ENCODE results near the gene SLC12A4.

Gene SLC12A4

DNA sequence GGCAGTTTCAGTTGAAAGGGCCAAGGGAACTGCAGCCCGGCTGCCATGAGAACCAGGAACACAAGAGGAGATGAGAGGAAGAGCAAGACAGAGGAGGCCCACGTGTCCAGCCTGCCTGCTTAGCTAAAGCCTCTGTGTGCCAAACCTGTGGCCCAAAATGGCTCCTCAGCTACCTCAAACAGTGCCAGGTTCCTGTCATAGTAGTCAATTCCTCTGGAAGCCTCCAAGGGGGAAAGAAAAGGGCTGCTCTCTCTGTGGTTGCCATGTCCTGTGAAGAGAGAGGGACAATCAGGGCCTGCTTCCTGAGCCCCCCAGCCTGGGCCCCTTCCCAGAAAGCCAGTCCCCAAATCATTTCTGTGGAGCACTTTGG lies 5.2 kb downstream of the SLC12A4 start:
- DNase-seq (ENCODE audit: low read depth), result no peak

DNA sequence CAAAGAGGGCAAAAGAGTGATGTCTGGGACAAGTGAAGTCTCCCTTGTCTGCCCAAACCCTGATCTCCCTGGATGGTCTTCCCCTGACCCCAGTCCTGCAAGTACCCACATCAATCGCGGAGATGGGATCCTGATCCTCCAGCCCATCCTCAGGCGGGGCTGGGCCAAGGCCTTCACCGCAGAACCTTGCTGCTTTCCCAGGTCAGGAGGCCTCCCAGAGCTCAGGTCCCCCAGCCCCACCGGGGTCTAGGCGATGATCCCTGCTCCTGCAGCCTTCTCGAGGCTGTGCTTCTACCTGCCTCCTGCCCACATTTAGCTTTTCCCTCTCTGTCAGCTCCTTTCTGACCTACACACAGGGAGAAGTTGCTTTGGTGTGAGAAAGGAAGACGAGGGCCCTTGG lies 6.3 kb downstream of the SLC12A4 start:
- DNase-seq (ENCODE audit: low read depth), result no peak

DNA sequence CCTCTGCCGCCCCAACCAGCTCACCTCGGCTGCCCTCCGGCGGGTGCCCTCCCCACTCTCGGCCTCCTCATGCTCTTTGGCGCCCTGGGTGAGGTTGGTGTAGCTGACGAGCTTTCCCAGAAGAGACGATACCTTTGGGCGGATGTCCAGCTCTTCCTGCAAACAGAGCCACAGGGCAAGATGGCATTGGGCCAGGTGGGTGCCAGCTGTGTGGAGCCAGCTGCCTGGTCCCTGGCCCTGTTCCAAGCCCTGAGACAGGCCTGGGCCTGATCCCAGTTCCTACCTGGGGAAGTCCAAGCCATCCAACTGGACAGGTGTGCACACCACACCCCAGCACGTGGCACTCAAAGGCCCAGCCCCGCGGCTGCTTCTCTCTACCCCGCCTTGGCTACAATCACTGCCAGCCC lies 6.9 kb downstream of the SLC12A4 start:
- no peak for DNase-seq (ENCODE audit: low read depth)

DNA sequence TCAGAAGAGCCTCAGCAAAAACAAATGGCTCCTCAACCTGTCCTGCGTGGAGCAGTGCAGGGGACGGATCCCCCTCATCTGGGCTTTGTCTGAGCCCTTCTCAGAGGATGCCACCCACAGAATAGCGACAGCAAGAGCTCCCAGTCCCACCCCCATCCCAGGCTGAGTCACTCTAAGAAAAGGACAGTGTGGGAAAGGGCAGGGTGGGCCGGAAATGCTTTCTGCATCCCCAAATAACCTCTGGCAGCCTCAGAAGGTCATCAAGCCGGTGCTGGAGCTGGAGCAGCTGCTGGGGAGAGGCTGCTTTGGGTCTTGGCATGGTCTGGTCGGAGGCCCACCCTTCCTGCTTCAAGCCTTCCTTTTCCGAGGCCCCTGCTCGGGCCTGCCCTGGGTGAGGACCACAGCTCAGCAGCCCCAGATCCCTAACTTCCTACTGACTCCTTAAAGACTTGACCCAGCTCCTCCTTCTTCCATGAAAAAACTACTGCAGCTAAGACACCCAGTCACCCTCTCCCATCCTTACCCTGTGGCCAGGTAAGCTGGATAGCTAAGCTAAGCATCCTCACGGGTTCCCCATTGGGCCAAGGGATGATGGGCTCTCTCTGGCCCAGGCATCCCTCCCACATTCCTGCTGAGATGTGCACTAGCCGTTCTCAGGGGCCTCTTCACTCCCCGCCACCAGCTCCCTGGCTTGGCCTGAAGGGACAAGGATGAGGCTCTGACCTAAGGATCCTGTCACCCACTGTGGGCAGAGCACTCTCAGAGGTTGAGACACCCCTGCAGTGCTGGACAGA lies 8.7 kb downstream of the SLC12A4 start:
- DNase-seq (ENCODE audit: low read depth), result no peak

DNA sequence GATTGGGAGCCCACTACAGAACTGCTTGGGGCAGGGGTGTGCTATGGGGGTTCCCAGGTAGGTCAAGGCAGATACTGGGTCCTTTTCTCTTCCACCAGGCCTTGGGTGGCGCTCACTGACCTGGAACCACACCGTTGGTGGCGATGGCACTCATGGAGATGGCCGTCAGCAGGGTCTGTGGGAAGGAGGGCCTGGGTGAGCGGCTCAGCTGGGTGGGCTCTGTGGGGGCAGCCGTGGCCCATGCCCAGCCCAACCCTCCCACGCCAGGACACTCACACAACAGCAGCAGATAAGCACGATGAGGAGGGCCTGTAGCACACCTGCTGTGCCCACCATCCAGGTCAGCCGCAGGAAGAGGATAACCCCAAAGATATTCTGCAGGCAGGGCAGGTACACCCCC lies 10.8 kb downstream of the SLC12A4 start:
- DNase-seq (ENCODE audit: low read depth), result no peak

DNA sequence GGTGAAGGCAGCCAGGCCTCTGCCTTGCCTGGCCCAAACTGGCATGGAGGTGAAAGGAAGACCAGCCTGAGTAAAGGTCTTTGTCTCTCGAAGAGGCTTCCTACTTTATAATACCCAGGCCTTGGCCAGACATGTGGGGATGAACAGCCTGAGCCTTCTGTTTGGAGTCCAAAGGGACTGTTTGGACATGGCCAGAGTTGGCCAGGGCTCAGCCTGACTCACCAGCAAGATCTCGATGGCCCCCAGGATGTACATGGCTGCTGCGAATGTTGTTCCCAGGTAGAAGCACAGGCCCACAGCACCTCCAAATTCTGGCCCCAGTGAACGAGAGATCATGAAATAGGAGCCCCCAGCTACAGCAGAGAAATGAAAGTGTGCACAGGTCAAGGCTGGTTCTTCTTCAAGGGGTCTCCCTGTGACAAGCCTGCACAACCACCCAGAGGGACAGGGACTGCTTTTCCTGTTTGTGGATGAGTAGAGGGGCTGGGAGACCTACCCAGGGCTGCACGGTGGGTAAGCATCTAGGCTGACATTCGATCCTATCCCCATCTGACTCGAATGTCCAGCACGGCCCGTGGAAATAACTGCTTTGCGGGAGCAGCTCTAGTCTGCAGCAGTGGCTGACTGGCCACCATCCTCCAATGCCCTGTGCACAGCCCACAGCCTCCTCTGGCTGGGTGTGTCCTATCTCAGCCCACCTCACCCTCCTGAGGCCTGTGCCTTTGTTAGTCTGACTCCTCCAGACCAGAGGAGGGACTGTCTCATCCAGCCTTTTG lies 13.8 kb downstream of the SLC12A4 start:
- DNase-seq (ENCODE audit: low read depth), result no peak

DNA sequence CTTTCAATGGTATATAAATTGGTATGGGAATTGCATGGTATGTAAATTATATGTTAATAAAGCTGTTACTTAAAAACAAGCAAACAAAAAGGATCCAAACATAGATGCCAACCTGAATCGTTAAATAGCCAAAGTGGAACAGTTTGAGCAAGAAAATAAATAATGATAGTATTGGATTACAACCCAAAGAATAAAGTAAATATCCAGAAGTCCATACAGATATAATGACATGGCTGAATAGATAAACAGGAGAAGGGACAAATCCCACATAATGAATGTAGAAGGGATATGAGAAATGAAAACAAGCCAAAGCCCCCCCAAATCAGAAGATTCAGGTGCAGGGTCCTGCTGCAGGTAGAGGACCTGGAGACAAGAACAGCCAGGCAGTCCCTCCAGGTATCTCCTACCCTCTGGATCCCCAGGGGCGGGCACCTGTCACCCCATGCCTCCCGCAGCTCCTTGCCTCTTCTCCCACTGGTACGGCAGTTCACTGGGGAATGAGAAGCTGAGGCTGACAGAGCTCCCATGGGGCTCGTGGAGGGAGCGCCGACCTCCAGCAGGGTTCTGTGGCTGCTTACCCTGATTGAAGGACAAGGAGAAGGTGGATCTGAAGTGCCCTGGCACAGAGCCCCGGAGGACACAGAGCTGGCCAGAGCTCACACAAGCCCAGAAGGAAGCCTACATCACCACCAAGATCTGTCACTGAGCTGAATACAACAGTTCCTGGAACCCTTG lies 14.6 kb downstream of the SLC12A4 start:
- DNase-seq (ENCODE audit: low read depth), result no peak

DNA sequence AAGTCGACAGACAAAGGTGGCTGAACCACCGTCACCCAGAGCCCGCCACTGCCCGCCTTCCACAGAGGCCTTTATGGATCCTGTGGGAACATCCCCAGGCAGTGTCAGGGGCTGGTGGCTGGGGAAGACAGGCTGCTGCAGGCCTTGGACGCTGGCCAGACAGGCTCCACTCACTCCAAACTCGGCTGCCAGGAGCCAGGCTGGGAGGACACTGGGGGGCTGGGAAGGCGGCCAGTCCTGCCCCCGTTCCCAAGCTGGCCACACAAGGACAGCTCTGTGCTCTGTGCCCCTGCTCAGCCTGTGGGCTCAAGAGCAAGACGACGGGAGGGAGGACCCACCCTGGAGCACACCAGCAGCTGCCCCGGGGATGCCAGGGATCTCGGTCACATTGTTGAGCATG lies 17.0 kb downstream of the SLC12A4 start:
- DNase-seq (ENCODE audit: low read depth), result no peak

DNA sequence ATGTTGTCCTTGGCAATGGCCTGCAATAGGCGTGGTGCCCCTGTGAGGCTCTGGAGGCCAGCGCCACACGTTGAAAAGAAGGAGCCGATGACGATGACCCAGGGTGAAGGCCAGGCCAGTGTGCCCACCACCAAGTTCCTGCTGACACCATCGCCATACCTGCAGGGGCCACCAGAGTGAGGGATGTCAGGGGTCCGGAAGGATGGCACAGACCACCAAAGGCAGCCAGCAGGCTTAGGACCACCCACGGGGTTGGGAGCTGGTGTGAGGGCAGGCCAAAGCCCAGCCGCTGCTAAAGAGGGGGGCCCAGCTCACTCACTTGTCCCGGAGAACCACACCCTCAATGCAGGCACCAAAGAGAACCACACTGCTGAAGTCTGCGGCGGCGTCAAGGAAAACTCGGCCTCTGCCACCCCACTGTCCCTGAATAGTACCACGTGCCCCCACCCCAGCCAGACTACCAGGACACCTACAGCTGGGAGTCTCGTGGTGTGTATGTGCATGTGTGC lies 18.0 kb downstream of the SLC12A4 start:
- no peak for DNase-seq (ENCODE audit: low read depth)

DNA sequence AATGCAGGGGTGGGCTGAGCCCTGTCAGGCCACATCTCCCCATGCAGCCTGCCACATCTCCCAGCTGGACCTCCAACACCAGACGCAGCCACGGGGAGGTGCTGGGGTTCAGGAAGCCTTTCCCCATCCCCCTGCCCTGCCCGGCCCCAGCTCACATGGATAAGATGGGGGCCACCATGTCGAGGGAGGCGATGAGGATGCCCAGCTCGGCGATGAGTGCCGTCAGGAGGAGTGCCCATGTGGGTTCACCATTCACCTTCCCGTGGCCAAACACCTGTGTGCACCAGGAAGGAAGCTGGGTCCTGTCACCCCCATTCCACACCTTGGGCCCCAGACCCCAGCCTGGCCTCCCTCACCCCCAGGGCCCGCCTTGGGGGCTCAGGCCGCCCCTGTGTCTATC lies 18.8 kb downstream of the SLC12A4 start:
- no peak for DNase-seq (ENCODE audit: low read depth)

DNA sequence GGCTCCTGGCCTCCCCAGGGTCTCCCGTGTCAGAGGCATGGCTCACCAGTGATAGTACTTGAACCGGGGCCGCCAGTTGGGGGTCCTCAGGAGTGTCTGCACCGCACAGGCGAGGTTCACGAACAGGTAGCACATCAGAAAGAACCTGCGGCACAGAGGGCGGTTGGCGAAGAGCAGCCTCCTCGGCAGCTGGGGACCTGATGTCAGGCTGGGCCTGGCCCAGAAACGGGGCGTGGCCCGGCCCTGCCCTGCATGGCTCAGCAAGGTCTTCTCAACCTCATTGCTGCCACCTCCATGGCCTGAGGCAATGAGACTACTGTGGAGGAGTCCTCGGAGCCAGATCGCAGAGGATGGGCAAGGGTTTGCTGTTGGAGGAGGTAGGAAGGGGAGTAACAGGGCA lies 20.4 kb downstream of the SLC12A4 start:
- no peak for DNase-seq (ENCODE audit: low read depth)

DNA sequence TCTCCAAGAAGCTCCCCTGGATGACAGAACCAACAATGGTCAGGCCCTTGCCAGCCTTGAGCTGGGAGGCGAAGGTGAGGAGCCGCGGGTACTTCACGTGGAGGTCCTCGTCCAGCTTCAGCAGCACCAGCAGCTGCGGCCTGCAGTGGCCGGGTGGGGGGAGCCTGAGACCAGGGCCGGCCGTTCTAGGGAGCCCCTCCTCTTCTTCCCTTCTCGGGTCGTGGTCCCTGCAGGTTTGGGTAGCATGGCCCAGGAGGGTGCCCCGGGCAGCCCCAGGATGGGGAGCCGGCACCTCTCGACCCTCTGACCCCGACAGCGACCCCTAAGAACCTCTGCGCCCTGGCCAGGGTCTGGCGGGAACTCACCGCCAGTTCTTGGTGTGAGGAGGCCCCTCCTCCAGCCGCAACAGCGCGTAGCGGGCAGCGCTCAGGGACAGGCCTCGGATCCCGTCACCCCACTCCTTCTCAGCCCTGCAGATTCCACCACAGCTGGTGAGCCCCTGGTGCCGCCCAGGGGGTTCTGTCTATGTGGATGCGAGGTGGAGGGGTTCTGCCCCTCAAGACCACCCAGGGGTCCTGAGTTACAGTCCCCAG lies 21.4 kb downstream of the SLC12A4 start:
- DNase-seq (ENCODE audit: low read depth), result no peak

DNA sequence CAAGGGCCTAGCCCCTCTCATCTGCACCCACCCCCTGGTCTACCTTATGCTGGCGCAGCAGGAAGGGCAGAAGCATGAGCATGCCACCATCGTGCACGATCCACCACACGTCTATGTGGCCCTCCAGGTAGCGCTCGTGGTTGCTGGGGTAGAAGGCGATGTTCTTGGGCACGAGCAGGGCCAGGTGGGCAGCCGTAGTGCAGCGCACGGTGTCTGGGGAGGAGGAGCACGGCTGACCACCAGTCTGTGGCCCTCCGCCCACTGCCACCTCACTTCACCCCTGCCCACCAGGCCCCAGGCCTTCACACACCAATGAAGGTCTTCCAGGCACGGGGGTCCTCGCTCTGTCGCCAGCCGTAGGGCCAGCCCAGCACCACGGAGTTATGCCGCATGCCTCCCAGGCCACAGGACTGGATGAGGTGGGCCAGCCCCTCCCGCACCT lies 22.3 kb downstream of the SLC12A4 start:
- DNase-seq (ENCODE audit: low read depth), result no peak

DNA sequence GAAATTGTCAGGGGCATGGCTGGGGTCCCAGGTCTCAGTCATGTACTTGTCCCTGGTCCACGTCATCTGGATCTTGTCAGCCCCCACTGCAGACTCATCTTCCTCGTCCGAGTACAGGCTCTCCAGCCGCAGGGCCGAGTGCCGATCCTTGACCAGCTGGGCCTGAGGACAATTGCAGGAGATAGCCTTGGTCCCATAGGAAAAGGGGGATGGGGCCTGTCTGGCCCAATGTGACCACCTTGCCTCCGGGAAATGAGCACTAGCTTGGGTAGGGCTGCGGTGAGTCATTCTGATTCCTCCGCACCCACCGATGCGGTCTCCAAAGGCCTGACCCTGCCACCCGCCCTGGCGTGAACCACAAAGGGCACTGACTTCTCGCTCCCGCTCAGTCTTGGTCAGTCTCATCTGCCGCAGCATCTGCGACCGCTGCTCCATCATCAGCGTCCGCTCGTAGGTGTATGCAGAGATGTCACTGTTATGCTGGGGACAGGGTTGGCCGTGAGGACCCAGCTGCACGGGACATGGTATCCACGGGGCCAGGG lies 23.0 kb downstream of the SLC12A4 start:
- no peak for DNase-seq (ENCODE audit: low read depth)

DNA sequence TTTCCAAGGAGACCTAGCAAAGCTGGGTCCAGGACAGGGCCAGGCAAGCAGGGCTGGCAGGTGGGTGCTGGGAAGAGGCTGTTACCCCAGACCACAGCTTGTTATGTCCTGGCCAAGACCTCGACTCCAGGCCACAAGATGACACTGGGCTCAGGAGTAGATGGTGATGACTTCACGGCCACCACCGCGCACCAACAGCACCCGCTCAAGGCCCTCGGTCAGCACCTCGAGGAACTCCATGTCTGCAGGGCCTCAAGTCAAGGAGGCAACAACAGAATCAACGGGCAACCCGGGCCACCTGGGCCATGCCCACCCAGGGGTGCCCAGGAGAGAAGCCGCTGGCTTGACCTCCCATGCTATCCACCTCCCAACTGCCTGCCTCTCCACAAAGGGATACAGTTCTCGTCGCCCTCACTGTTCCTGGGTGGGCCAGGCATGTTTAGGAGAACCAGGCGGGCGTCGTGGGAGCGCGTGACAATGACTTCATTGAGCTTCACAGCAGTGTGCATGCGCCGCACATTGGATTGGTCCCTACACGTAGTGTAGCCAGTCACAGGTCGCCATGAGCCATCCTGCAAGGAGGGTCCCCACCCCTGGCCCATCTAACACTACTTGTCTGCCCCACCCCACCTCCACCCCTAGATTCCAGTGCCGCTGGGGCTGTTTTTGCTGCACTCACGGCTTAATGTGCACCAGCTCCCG lies 23.6 kb downstream of the SLC12A4 start:
- no peak for DNase-seq (ENCODE audit: low read depth)

DNA sequence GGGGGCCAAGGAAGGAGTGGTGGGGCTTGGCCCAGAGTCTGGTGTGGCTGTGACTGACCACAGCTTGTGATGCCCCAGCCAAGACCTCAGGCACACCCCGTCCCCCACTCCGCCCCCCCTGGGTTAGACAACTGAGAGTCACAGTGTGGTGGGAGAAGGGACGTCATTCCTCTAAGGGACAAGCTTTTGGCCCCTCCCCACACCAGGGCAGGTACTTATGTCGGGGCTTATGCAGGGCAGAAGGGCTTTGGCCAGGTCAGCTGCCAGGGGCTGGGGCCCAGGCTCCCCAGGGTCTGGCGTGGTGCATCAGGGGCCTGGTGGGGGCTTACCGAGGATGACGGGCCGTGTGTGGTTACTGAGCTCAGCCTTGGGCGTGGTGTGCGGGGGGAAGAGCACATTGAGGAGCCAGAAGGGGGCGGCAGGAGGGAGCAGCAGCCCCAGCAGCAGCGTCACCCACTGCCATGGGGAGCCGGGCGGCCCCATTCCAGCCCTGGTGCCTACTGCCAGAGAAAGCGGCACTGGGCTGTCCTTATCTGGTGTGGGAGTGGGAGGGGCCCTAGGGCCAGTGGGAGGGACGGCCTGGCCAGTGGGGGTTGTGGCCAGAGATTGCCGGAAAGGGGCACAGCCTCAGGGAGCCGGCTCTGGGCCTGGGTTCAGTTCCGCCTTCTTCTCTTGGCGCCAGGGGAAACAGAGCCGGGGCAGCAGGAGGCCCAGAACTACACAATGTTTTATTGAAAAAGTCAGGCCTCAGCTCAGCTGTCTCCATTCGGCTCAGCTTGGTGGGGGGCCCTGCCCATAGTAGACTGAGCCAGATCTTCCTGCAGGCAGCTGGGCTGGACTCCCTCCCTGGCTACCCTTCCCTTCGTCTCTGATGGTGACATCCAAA lies 24.6 kb downstream of the SLC12A4 start, which contains the start of gene LCAT:
LCAT (minus strand) TSS at position 502 of the 886 bp plus-strand sequence; CDS start at position 483, 19 bp downstream.
- no peak for DNase-seq (ENCODE audit: low read depth)

DNA sequence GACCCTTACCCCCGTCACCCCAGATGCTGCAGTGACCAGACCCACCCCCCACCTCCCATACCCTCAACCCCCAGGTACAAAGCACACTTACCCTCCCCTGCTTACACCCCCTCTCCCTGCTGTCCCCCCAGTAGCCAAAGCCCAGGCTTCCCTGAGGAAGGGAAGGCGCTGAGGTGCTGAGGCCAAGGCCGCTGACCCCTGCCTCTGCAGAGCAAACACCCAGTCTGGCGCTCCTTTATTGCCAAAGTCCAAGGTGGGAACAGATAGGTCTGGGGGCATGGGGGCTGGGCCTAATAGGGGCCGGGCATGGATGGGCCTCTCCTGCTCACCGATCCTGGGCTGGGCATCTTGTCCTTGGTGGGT lies 25.2 kb downstream of the SLC12A4 start:
- DNase-seq (ENCODE audit: low read depth), result no peak

DNA sequence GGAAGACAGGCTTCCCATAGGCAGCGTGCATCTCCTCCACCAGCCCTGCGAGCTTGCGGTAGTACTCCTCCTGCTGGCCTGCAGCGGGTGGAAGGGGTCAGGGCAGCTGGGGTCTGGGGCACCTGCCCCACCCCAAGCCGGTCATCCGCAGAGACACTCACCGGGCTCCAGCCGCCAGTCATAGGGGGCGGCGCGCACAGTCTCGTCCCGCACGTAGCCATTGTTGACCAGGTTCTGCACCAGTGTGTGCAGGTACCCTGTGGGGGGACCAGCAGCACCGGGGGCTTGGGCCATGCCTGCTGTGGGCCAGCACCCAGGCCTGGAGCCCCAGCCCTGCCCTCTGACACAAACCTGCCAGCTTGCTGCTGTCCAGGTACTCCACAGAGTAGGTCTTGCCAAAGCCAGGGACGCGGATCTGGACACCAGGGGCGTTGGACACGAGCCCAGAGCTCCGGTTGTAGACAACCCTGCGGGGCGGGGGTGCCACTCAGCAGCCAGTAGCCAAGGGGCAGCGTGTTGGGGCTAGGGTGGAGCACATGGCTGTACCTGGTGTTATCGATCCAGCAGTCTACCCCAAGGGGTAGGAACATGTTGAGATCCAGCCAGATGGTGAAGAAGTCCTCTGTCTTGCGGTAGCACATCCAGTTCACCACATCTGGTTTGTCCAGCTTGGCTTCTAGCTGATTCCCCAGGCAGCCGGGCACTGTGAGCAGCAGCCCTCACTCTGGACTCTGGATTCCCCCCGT lies 25.8 kb downstream of the SLC12A4 start:
- DNase-seq (ENCODE audit: low read depth), result no peak

DNA sequence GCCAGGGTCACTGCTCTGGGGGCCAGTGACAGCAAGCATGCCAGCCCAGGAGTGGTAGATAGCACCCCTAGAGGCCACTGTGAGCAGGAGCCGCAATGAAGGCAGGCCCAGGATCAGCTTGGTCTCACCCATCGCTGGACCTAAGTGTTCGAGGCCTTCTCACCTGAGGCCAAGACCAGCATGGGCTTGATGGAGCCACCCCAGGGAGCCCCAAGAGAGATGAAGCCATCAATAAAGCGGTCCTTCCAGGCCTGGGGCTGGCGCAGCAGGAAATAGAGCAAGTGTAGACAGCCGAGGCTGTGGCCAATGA lies 26.3 kb downstream of the SLC12A4 start:
- no peak for DNase-seq (ENCODE audit: low read depth)
